Stimulated activated CD4-positive, alpha-beta T cell treated with anti-CD3 and anti-CD28 coated beads, Interleukin-4, amount 100 ng/mL, for 1 hour (primary cell): ENCODE data around the gene EPHX1.
"Not testable (repeated sequence)": the region's sequence is repeated elsewhere in the genome, so short reads cannot be mapped to it uniquely, and the experiment has no call there.

Experiments used
- DNase-seq: peaks from one replicate; pipeline ENCODE4 v3.0.0-alpha.2; 2020

EPHX1 gene

DNA sequence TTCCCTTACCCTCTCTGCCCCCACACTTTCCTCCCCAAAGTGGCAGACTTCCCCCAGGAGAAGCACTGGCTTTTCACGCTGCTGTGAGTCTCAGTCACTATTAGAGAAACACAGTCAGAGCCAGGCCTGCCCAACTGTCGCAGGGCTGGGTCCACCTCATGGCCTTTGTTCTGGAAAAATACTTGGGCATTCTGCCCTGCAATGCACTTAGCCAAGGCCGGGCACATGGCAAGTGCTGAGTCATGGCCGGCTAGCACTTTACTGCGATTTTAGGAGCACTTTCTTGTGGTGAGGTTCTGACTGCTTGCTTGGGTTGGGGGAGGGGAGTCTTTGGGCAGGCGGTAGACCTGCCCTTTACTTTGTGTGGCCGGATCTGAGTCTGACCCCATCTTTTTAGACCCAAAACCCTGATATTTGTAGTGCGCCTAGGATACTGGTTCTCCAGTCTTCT is 7.7 kb downstream of the EPHX1 start:
- DNase-seq, result no peak

DNA sequence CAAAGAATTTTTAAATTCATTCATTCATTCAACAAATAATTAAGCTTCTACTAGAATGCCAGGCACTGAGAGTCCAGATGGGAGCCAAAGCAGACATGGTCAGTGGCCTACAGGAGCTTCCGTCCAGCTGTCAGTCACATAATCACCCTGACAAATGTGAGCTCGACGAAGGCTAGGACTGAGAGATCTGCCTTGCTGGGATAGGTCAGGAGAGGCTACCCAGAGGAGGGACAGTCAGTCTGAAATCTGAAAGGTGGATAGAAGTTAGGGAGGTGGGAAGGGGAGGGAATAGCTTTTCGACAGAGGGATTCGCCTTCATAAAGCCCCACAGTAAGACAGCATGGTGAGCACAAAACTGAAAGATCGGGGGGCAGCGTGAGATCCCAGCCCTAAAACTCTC is 8.3 kb downstream of the EPHX1 start:
- DNase-seq, result no peak

DNA sequence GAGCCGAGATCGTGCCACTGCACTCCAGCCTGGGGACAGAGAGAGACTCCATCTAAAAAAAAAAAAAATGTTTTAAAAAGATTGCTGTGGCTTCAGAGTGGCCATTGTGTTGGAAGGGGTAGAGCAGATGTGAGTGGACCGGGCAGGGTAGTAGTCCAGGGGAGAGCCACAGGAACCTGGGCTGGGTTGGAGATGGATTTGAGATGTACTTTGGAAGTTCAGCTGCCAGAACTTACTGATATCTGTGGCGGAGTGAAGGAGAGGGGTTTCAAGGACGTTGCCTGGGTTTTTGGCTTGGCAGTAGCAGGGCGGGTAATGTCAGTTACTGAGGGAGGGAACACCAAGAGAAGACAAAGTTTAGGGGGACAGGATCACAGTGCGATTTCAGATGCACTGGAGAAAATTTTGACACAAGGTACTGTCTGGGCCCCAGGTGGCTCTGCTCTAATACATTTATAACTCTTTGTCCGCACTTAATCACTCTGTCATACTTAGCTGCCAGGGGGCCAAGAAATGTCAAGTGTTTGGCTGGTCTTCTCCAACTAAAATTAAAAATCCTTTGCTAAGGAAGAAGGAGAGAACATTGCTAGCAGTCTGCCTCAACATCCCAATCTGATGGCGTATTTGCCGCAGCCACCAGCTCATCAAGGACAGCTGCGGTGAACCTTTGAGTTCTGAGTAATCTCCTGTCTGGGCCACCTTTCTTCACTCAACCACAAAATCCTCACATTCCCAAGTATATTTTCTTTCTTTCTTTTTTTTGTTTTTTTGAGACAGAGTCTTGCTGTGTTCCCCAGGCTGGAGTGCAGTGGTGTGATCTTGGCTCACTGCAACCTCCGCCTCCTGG is 9.6 kb downstream of the EPHX1 start:
- DNase-seq, result no peak

GRCh38 chr1:225820522-225821120 is 10.7 kb downstream of the EPHX1 start:
- DNase-seq, result no peak

GRCh38 chr1:225822655-225823403 is 12.9 kb downstream of the EPHX1 start:
- DNase-seq, result no peak

- DNase-seq, result no peak
Measured at GRCh38 chr1:225823811-225824261, 13.9 kb downstream of the EPHX1 start.

- no peak for DNase-seq
Measured at GRCh38 chr1:225824533-225824941, 14.6 kb downstream of the EPHX1 start.

- DNase-seq, result no peak
Measured at GRCh38 chr1:225825078-225825477, 15.2 kb downstream of the EPHX1 start.

DNA sequence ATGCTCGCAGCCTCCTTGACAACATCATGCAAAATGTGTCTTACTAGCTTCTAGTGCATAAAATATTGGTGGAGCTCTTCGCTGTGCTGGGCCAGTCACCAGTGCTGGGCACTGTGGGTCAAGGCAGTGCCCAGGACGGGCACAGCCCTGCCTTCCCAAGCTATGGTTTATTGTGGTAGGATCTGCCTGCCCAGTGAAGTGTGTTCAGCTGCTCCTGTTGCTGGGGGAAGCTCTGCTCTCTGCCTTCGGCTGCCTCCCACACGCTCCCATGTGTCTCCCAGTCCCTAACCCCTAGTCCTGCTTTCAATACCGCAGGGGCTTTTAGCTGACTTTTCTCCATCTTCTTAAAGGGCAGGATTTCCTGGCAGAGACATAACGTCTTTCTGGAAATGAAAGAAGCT is 15.7 kb downstream of the EPHX1 start:
- DNase-seq, result no peak

DNA sequence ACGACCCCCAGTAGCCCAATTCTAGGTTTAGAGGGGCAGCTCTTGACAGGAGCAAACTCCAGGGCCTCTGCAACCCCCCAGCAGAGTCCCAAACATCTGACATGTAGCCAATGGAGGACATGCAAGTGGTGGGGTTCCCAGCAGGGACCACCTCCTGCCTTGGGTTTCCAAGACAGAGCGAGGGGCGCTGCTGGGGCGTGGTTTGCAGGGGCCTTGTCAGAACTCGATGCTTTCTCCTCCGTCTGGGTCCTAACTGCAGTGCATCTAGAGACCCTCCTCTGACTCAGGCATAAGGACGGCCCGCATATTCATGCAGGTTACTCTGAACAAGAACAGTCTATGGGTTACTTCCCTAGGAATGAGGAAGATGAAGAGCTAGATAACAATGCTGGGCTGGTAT is 17.2 kb downstream of the EPHX1 start:
- DNase-seq, result no peak

GRCh38 chr1:225828706-225829345 is 18.9 kb downstream of the EPHX1 start:
- DNase-seq, result no peak

- no peak for DNase-seq
Measured at GRCh38 chr1:225830841-225831240, 20.9 kb downstream of the EPHX1 start.

GRCh38 chr1:225834417-225835329 is 24.7 kb downstream of the EPHX1 start:
- no peak for DNase-seq

DNA sequence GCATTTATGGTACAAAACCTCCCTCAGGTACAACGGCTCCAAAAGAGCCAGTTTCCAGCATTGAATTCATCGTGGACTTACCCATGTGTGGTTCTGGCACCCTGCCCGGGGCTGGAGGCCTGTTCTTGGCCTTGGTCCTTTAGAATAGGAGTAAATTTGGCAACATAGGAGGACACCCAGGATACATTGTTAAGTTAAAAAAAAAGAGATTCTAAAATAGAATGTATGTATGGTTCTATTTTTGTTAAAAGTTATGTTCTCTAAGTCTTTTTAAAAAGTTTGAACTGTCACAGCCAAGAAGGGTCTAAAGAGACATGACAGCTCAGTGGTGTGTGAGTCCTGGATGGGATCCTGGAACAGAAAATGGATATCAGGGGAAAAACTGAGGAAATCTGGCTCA is 25.9 kb downstream of the EPHX1 start:
- no peak for DNase-seq

DNA sequence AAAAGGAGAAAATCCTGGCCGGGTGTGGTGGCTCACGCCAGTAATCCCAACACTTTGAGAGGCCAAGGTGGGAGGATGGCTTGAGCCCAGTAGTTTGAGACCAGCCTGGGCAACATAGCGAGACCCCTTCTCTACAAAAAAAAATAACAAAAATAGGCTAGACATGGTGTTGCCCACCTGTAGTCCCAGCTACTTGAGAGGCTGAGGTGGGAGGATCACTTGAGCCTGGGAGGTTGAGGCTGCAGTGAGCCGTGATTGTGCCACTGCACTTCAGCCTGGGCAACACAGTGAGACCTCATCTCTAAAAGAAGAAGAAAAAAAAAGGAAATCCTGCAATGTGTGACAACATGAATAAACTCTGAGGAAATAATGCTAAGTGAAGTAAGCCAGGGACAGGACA is 26.4 kb downstream of the EPHX1 start:
- not testable (repeated sequence) for DNase-seq

DNA sequence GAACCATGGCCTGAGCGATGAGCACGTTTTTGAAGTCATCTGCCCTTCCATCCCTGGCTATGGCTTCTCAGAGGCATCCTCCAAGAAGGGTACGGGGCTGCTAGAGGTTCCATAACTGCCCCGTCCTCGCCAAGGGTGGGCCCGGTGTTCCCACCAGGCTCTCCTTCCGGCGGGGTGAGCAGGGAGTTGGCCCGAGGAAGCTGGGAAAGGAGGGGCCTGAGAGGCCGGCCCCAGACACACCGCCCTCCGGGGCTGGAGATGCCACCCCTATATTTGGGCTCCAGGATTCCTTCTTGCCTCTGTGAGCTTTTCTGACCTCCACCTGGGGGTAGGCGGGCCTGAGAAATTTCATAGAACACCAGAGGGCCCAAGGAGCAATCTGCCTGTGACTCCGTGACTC is 28.9 kb downstream of the EPHX1 start:
- DNase-seq, result no peak

DNA sequence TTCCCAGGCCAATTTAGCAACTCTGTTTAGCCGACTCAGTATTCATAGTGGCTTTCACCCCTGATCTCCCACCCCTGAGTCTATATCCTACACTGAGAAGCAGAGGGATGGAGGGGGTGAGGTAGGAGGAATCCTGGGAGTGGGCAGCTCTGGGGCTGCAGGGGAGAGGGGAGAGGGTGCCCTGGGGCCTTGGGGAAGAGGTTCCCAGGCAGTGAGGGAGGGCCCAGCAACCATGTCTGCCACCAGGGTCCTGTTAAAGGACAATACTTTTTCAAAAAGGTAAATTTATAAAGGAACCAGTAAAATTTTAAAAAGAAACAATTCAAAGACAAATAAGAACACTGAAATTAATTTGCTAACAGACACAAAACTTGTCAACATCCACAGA is 30.3 kb downstream of the EPHX1 start:
- DNase-seq, result no peak

DNA sequence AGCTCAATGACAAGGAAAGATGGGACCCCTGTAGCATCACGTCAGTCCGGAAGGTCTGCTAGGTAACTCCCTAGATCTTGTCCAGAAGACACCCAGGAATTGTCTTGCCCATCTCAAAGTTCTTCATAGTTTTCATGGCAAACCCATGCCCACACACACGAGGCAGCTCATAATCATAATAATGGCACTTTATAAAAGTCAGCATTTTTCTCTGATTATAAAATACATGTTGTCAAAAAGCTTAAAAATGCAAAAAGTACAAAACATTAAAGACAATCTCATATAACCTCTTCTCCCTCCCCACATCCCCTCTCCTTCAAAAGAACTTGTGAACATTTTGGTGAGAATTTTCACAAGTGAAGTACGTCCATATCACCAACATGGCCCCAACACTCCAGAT is 30.8 kb downstream of the EPHX1 start:
- no peak for DNase-seq

DNA sequence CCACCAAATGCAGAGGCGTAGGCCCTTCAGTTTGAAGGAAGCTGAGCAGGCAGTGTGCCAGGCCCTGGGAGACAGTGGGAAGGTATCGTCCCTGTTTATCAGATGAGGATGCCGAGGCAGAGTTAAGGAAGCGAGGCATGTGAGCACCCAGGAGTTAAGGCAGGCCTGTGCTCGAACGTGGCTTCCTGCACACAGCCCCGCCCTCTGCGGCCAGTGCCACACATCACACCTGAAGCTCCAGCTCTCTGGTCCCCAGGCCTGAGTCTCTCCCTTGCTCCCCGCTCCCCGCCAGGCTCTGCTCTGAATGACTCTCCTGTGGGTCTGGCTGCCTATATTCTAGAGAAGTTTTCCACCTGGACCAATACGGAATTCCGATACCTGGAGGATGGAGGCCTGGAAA is 32.1 kb downstream of the EPHX1 start:
- no peak for DNase-seq

DNA sequence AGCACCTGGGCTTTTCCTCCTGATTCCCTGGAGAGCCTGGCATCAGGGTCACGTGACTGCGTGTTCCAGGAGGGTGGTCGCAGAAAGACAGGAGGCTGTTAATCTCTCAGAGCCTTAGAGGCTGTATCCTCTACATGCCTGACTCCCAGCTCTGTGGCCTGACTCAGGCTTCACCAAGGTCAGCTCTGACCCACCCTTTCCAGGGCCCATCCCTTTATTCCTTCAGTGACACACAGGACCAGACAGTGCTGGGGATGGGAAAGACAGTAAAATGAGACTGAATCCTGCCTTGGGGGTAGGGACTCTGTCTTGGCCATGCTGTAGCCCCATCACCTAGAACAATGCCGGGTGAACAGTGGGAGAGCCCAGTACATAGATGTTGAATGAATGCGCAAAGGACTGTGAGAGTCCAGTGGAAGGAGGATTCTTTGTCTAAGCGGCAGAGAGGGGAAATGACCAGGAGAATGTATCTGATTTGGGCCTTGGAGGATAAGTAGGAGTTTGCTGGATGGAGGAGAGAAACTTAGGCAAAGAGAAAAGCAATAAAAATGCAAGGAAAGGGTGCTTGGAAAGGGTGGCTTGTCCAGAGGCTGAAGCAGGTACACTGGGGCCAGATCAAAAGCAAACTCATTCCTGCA is 33.0 kb downstream of the EPHX1 start:
- DNase-seq, result no peak

GRCh38 chr1:225843426-225843795 is 33.5 kb downstream of the EPHX1 start:
- DNase-seq, result no peak
